Panc1 (cell line): ENCODE measurements around the gene CFD. TPM values are rescaled to one million over a fixed set of nuclear protein-coding genes. Genes with fewer than 3 reads are reported as not detected.

ENCODE experiments used
- ATAC-seq: fragments of 200-7000 bp; cut with Tn5 transposase; 2 replicates; pipeline ENCODE4 v1.9.1; 2020; ENCODE audit warnings: mild to moderate bottlenecking, moderate library complexity
- BruUV-seq: library from RNA; stranded (reverse); fragments of 400-500 nt; replicated peaks from 2 replicates; lab custom pipeline; 2021; lab: Mats Ljungman, UMichigan
- CTCF ChIA-PET: fragments of 300-600 bp; sonication (Branson Sonifier 250); formaldehyde crosslinking; loops from one replicate; lab custom pipeline; 2022; ENCODE audit warnings: antibody characterized with exemption; lab: Charles Lee
- POLR2A ChIA-PET: fragments of 300-600 bp; sonication (Branson Sonifier 250); formaldehyde crosslinking; loops from one replicate; lab custom pipeline; 2022; ENCODE audit warnings: antibody characterized with exemption; lab: Charles Lee
- DNase-seq: peaks from one replicate; pipeline ENCODE4 v3.0.0-alpha.2; 2010; ENCODE audit warnings: low read depth, low spot score
- H3K27ac ChIP-seq: 2 replicates; pipeline ENCODE4 v1.5.1; 2011; ENCODE audit warnings: mild to moderate bottlenecking, low read length, inconsistent platforms
- H3K27me3 ChIP-seq: fragments of 200-500 bp; sonication (Bioruptor generic); 2 replicates; pipeline ENCODE4 v1.6.0; 2014; ENCODE audit warnings: low read length, inconsistent platforms; ENCODE audit not compliant: control insufficient read depth, insufficient read depth
- H3K36me3 ChIP-seq: fragments of 200-500 bp; sonication (Bioruptor generic); 2 replicates; pipeline ENCODE4 v1.5.1; 2014; ENCODE audit warnings: inconsistent platforms, mild to moderate bottlenecking, low read length, moderate library complexity; ENCODE audit not compliant: control insufficient read depth, insufficient read depth
- H3K4me1 ChIP-seq: 2 replicates; pipeline ENCODE4 v1.5.1; 2011; ENCODE audit warnings: inconsistent platforms, mild to moderate bottlenecking, low read length, moderate library complexity; ENCODE audit not compliant: control insufficient read depth, insufficient read depth
- H3K4me3 ChIP-seq, 2 experiments: 2 replicates each; pipeline ENCODE4 v1.5.1; 2011 to 2012; ENCODE audit warnings: low read depth in 2 of 2, low read length in 2 of 2, mild to moderate bottlenecking in 2 of 2, inconsistent platforms in 1 of 2, moderate library complexity in 1 of 2
- H3K9me3 ChIP-seq: fragments of 200-500 bp; sonication (Bioruptor generic); 2 replicates; pipeline ENCODE4 v1.5.1; 2014; ENCODE audit warnings: low read depth, mild to moderate bottlenecking, inconsistent platforms, low read length, moderate library complexity; ENCODE audit not compliant: control insufficient read depth, insufficient read depth
- CTCF ChIP-seq: fragments of 450-650 bp; IDR thresholded peaks from 2 replicates; pipeline ENCODE4 v1.5.1; 2017; ENCODE audit warnings: mild to moderate bottlenecking
- POLR2AphosphoS5 ChIP-seq: IDR thresholded peaks from 2 replicates; pipeline ENCODE4 v1.6.1; 2012; ENCODE audit warnings: mild to moderate bottlenecking, low read depth, low read length, moderate library complexity
- REST ChIP-seq, 2 experiments: IDR thresholded peaks; 2 replicates each; pipeline ENCODE4 v1.6.1; 2011 to 2012; ENCODE audit warnings: low read depth in 2 of 2, control low read depth in 1 of 2, low read length in 1 of 2, mild to moderate bottlenecking in 1 of 2, moderate library complexity in 1 of 2; ENCODE audit not compliant: insufficient read depth in 1 of 2
- SIN3A ChIP-seq: IDR thresholded peaks from 2 replicates; pipeline ENCODE4 v1.6.1; 2012; ENCODE audit warnings: low read depth, mild to moderate bottlenecking, low read length, moderate library complexity, borderline replicate concordance; ENCODE audit not compliant: insufficient read depth
- TCF7L2 ChIP-seq: IDR thresholded peaks from 2 replicates; pipeline ENCODE4 v1.6.1; 2011; ENCODE audit warnings: mild to moderate bottlenecking, low read depth, low read length, inconsistent platforms
- in situ Hi-C: cut with HindIII; loops from 2 replicates; pipeline ENCODE4 v1.10.0; 2016; ENCODE audit warnings: low sequenced_read_pairs, low pct_unique_long_range_greater_than_20kb
- intact Hi-C: fragments of 100-400 bp; cut with micrococcal nuclease; formaldehyde crosslinking; loops from one replicate; pipeline ENCODE4 v1.10.0; 2022; ENCODE audit not compliant: unreplicated experiment
- total RNA-seq: library from RNA; stranded (reverse); gene quantifications from one replicate; pipeline ENCODE4 v1.2.1, GENCODE V29; 2021; ENCODE audit not compliant: unreplicated experiment

The CFD gene
- total RNA-seq, 1 experiment from 2014 or later: 9.9 TPM

GRCh38 chr19:873561-874041 lies 14.1 kb downstream of the CFD start:
- in situ Hi-C loops: no loop called here
- ATAC-seq (no peak), DNase-seq (no peak)
- POLR2A ChIA-PET: no interaction called here
- H3K4me3 ChIP-seq: no peak overlapping the region
- no peaks in the 10 kb centered on the region for H3K9me3 ChIP-seq
- H3K36me3 ChIP-seq: no peaks in the 10 kb centered on the region
- H3K4me1 ChIP-seq: peaks cover 5% of the 10 kb centered on the region; the same call in 1 of the 2 replicates
- CTCF ChIA-PET: no interaction called here
- no peak for TF ChIP-seq POLR2AphosphoS5
- no peak for TF ChIP-seq CTCF
- TF ChIP-seq REST (IDR thresholded peaks at IDR 0.05; ENCODE audit: insufficient read depth in 1 of 2, low read depth in 2 of 2, low read length in 1 of 2): no peak
- no peak for TF ChIP-seq TCF7L2
- no peak for TF ChIP-seq SIN3A
- H3K27me3 ChIP-seq: no peaks in the 10 kb centered on the region
- intact Hi-C loops: no loop called here
- H3K27ac ChIP-seq: no peak overlapping the region
- BruUV-seq: no TSS peak

- no peak for TF ChIP-seq POLR2AphosphoS5
- no peak for TF ChIP-seq SIN3A
- no peak for TF ChIP-seq REST (IDR thresholded peaks at IDR 0.05; ENCODE audit: insufficient read depth in 1 of 2, low read depth in 2 of 2, low read length in 1 of 2)
- no peak for TF ChIP-seq TCF7L2
- no peak for TF ChIP-seq CTCF
- H3K4me1 ChIP-seq: no peaks in the 10 kb centered on the region
- no peak overlapping the region for H3K4me3 ChIP-seq
- intact Hi-C loops: no loop called here
- H3K36me3 ChIP-seq: no peaks in the 10 kb centered on the region
- in situ Hi-C loops: no loop called here
- no peak for DNase-seq
- no TSS peak for BruUV-seq
- ChIA-PET CTCF (no interaction called here), POLR2A (no interaction called here)
- no peaks in the 10 kb centered on the region for H3K27me3 ChIP-seq
- no peaks in the 10 kb centered on the region for H3K9me3 ChIP-seq
- no peak for ATAC-seq
- no peak overlapping the region for H3K27ac ChIP-seq
Observed at GRCh38 chr19:875265-875879, 15.9 kb downstream of the CFD start.
